ENCODE measurements around the gene INTS2. TPM values are rescaled to one million over a fixed set of nuclear protein-coding genes. Genes with fewer than 3 reads are reported as not detected.

Gene INTS2
- total RNA-seq, 3 donors from 2014 or later (not counting 1 experiment from before 2014, with no cell fraction given), result 14.2 to 21.0 (median 14.6) TPM

GRCh38 chr17:61837175-61838051, 90.4 kb downstream of the INTS2 start:
- Histone ChIP-seq H3K27ac (ENCODE audit: low read length) (no peak overlapping the region), H3K36me3 (ENCODE audit: control insufficient read depth, insufficient read depth, low read length) (no peaks in the 10 kb centered on the region), H3K27me3 (ENCODE audit: control insufficient read depth, insufficient read depth, low read length) (no peaks in the 10 kb centered on the region), H3K4me1 (ENCODE audit: control insufficient read depth, insufficient read depth, low read length) (no peaks in the 10 kb centered on the region), H3K4me3 (ENCODE audit: low read length) (no peak overlapping the region), H3K9me3 (ENCODE audit: control insufficient read depth, insufficient read depth, low read length) (no peaks in the 10 kb centered on the region)
- 22% methylated on average over 1 of the region's 4 CpGs for WGBS (ENCODE audit: insufficient coverage)
- DNase-seq, result peak; percentile 37 to 76
- H3K4me3 Mint-ChIP-seq, result no peak overlapping the region
- ATAC-seq, result peak; percentile 60 to 72 (median 68)
- no peak overlapping the region for H3K27ac Mint-ChIP-seq
- no peaks in the 10 kb centered on the region for H3K36me3 Mint-ChIP-seq
- TF ChIP-seq CTCF (IDR thresholded peaks at IDR 0.05), result peak; percentile 72
- no peaks in the 10 kb centered on the region for H3K27me3 Mint-ChIP-seq (ENCODE audit: low read depth in 2 of 2)
- intact Hi-C loops (cut with micrococcal nuclease), result loop anchor here (1.0 to 10.0 kb wide), 3 partner anchors 201 to 1113 kb away; no protein-coding TSS in a partner anchor
- H3K9me3 Mint-ChIP-seq, result no peaks in the 10 kb centered on the region
- no peaks in the 10 kb centered on the region for H3K4me1 Mint-ChIP-seq

DNA sequence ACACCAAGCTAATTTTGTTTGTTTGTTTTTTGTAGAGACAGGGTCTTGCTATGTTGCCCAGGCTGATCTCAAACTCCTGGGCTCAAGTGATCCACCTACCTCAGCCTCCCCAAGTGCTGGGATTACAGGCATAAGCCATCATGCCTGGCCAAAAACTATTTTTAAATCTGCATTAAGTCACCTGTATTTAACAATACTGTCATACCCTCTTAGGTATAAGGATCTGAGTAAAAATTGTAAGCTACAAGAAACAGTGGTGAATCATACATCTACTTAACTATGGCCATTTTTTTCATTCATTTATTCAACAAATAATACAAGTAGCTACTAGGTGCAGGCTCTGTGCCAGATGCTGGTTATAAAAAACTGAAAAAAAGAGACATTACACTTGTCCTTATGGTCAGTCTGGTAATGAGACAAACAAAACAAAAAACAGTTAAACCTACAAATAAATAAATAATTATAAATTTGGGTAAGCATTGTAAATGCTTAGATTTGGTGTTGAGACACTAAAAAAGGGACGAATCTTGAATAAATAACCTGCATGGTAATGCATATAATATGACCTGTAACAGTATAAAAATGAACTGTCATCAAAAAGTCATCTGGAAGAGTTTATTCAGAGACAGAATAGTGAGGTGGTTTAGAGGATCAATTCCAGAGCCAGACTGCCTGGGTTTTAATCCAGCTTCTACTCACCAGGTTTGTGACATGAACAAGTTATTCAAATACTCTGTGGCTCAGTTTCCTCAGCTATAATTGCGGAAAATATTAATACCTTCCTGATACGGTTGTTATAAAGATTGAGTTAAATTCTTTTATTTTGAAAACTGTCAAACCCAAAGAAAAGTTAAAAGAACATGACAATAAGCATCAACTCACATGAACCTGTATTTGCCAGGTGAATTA, 91.3 kb downstream of the INTS2 start:
- Mint-ChIP-seq H3K36me3 (no peaks in the 10 kb centered on the region), H3K4me3 (no peak overlapping the region), H3K9me3 (no peaks in the 10 kb centered on the region), H3K27ac (no peak overlapping the region), H3K27me3 (ENCODE audit: low read depth in 2 of 2) (no peaks in the 10 kb centered on the region), H3K4me1 (no peaks in the 10 kb centered on the region)
- Histone ChIP-seq H3K9me3 (ENCODE audit: control insufficient read depth, insufficient read depth, low read length) (no peaks in the 10 kb centered on the region), H3K4me1 (ENCODE audit: control insufficient read depth, insufficient read depth, low read length) (no peaks in the 10 kb centered on the region), H3K27me3 (ENCODE audit: control insufficient read depth, insufficient read depth, low read length) (no peaks in the 10 kb centered on the region), H3K27ac (ENCODE audit: low read length) (no peak overlapping the region), H3K4me3 (ENCODE audit: low read length) (no peak overlapping the region), H3K36me3 (ENCODE audit: control insufficient read depth, insufficient read depth, low read length) (no peaks in the 10 kb centered on the region)
- intact Hi-C loops (cut with micrococcal nuclease), result loop anchor here (1.0 to 10.0 kb wide), 3 partner anchors 200 to 1112 kb away; no protein-coding TSS in a partner anchor
- no peak for ATAC-seq
- no peak for TF ChIP-seq CTCF (IDR thresholded peaks at IDR 0.05)
- no peak for DNase-seq
- 89% methylated on average over 1 of the region's 3 CpGs for WGBS (ENCODE audit: insufficient coverage)

GRCh38 chr17:61835606-61836005, 92.2 kb downstream of the INTS2 start:
- H3K27ac ChIP-seq (ENCODE audit: low read length), result no peak overlapping the region
- H3K27me3 ChIP-seq (ENCODE audit: control insufficient read depth, insufficient read depth, low read length), result no peaks in the 10 kb centered on the region
- no peaks in the 10 kb centered on the region for H3K4me1 ChIP-seq (ENCODE audit: control insufficient read depth, insufficient read depth, low read length)
- Mint-ChIP-seq H3K27ac (no peak overlapping the region), H3K4me3 (no peak overlapping the region), H3K36me3 (no peaks in the 10 kb centered on the region), H3K27me3 (ENCODE audit: low read depth in 2 of 2) (no peaks in the 10 kb centered on the region), H3K4me1 (no peaks in the 10 kb centered on the region), H3K9me3 (no peaks in the 10 kb centered on the region)
- intact Hi-C loops (cut with micrococcal nuclease), result loop anchor here (10.0 kb wide), 1 partner anchor 1111 kb away; no protein-coding TSS in a partner anchor
- no peak for TF ChIP-seq CTCF (IDR thresholded peaks at IDR 0.05)
- ATAC-seq, result no peak
- H3K4me3 ChIP-seq (ENCODE audit: low read length), result no peak overlapping the region
- H3K9me3 ChIP-seq (ENCODE audit: control insufficient read depth, insufficient read depth, low read length), result no peaks in the 10 kb centered on the region
- no CpG with 5 or more reads among the region's 1 CpG for WGBS (ENCODE audit: insufficient coverage)
- no peak for DNase-seq
- H3K36me3 ChIP-seq (ENCODE audit: control insufficient read depth, insufficient read depth, low read length), result no peaks in the 10 kb centered on the region
